ENCODE measurements around the gene BSN. TPM values are rescaled to one million over a fixed set of nuclear protein-coding genes. Genes with fewer than 3 reads are reported as not detected.

Gene BSN
- total and polyA plus RNA-seq, 2 of the 4 experiments (the other 2 are of a cell fraction) = under 0.01 to 0.03 TPM

DNA sequence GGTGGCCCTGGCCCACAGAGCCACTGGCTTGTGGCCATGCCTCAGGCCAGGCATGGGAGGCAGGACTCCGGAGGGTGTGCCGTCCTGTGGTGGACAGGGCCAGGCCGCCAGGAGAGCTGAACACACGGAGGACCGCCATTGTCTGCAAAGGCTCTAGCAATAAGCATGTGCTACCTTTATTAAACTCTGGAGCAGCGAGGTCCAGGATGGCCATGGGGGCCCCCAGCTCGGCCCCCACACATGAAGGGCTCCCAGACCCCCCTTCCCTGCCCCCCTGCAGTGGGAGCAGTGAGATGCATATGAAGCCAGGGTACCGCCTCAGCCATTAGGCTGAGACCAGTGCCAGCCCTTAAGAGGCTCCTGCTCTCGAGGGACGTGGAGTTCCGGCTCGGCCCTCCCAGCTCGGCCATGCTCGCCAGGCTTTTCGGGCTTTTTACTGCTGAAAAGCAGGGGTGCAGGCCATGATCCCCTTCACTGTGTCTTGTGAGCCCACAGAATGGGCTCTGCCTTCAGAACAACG is 162.5 kb downstream of the BSN start:
- no peaks in the 10 kb centered on the region for H3K9me3 ChIP-seq (ENCODE audit: control insufficient read depth, insufficient read depth, low read length)
- no peak overlapping the region for H2BK20ac ChIP-seq (ENCODE audit: low read depth, low read length)
- no peak overlapping the region for H3K23ac ChIP-seq (ENCODE audit: low read depth, low read length)
- dilution Hi-C loops (cut with HindIII; ENCODE audit: low sequenced_read_pairs, unreplicated experiment) = no loop called here
- H3K27ac ChIP-seq (ENCODE audit: insufficient read depth, low read length) = no peak overlapping the region
- intact Hi-C loops (cut with micrococcal nuclease) = no loop called here
- no peak for TF ChIP-seq POLR2A (IDR thresholded peaks at IDR 0.05; ENCODE audit: low read depth, low read length)
- H3K4me2 ChIP-seq (ENCODE audit: low read depth, low read length) = no peak overlapping the region
- ATAC-seq (ENCODE audit: low read depth) = no peak
- H2BK120ac ChIP-seq (ENCODE audit: low read depth, low read length) = no peak overlapping the region
- no peak overlapping the region for H4K8ac ChIP-seq (ENCODE audit: low read depth in 2 of 2, low read length in 2 of 2)
- no peaks in the 10 kb centered on the region; the same call in 1 of the 2 replicates for H3K9me1 ChIP-seq (ENCODE audit: insufficient read depth, low read length)
- H3K9ac ChIP-seq (ENCODE audit: low read depth, low read length) = no peak overlapping the region
- no peak overlapping the region for H3K18ac ChIP-seq (ENCODE audit: low read depth, low read length)
- in situ Hi-C loops (cut with MboI; ENCODE audit: low sequenced_read_pairs) = no loop called here
- H3K4ac ChIP-seq (ENCODE audit: low read depth, low read length) = no peak overlapping the region
- H3K27me3 ChIP-seq (ENCODE audit: control insufficient read depth, insufficient read depth, low read length) = no peaks in the 10 kb centered on the region
- ChIA-PET POLR2A (ENCODE audit: unreplicated experiment) (no interaction called here), CTCF (interaction anchor here (0.6 kb wide), 1 partner anchor 310 kb away, joined by 3 read pairs; no protein-coding TSS in a partner anchor)
- H2AFZ ChIP-seq (replicated peaks; ENCODE audit: low read length, poor library complexity) = no peak overlapping the region
- no peak overlapping the region for H3K4me3 ChIP-seq (ENCODE audit: insufficient read depth, low read depth, low read length)
- peaks cover 4 to 21% of the 10 kb centered on the region in 2 experiments; a peak in 3 of 4 replicates for H3K79me1 ChIP-seq (ENCODE audit: low read depth in 1 of 2, low read length in 2 of 2)
- H3K36me3 ChIP-seq (ENCODE audit: control insufficient read depth, insufficient read depth, low read length) = peaks cover 22% of the 10 kb centered on the region
- WGBS, 2 experiments (ENCODE audit: extremely low coverage in 2 of 2, insufficient read length in 1 of 2) = 100% methylated on average over 6 of the region's 16 CpGs; no CpG with 5 or more reads in 1 of the 2 experiments
- no peak overlapping the region for H2BK15ac ChIP-seq (ENCODE audit: low read depth, low read length)
- H2AK9ac ChIP-seq (replicated peaks; ENCODE audit: low read depth, low read length, poor library complexity) = no peak overlapping the region
- H4K91ac ChIP-seq (ENCODE audit: insufficient read depth, low read depth, low read length) = no peak overlapping the region
- no peak for DNase-seq
- H3K14ac ChIP-seq (replicated peaks; ENCODE audit: low read depth, low read length) = no peak overlapping the region
- BruUV-seq (replicated peaks) = no TSS peak
- peaks cover 6% of the 10 kb centered on the region for H3K4me1 ChIP-seq (ENCODE audit: control insufficient read depth, insufficient read depth, low read length)
- H4K20me1 ChIP-seq (ENCODE audit: insufficient read depth, low read length) = peaks cover 19% of the 10 kb centered on the region
- H4K5ac ChIP-seq (ENCODE audit: low read depth, low read length) = no peak overlapping the region
- H3K56ac ChIP-seq (ENCODE audit: extremely low read depth, insufficient read depth, low read length) = no peak overlapping the region
- H2BK5ac ChIP-seq (ENCODE audit: low read depth, low read length, poor library complexity, severe bottlenecking) = no peak overlapping the region
- no peak overlapping the region for H2AK5ac ChIP-seq (ENCODE audit: low read depth, low read length)

Measured in IMR-90 (cell line).